Chondrocyte (in vitro differentiated cells): ENCODE measurements around the gene VWA2. TPM values are rescaled to one million over a fixed set of nuclear protein-coding genes. Genes with fewer than 3 reads are reported as not detected.

ENCODE experiments used
- DNase-seq: peaks from one replicate; pipeline ENCODE4 v3.0.0; 2021; ENCODE audit warnings: mixed read lengths, low spot score
- H3K27ac Mint-ChIP-seq: one replicate; pipeline ENCODE4 v1.8.0; 2021; ENCODE audit warnings: mild to moderate bottlenecking, moderate library complexity, mixed read lengths; ENCODE audit not compliant: unreplicated experiment
- H3K27me3 Mint-ChIP-seq: 2 replicates; pipeline ENCODE4 v1.8.0; 2021; ENCODE audit warnings: low read depth, mixed read lengths
- H3K36me3 Mint-ChIP-seq: 2 replicates; pipeline ENCODE4 v1.8.0; 2021; ENCODE audit warnings: low read depth, mixed read lengths
- H3K4me1 Mint-ChIP-seq: 2 replicates; pipeline ENCODE4 v1.8.0; 2021; ENCODE audit warnings: low read depth, mild to moderate bottlenecking, mixed read lengths
- H3K4me3 Mint-ChIP-seq: one replicate; pipeline ENCODE4 v1.8.0; 2021; ENCODE audit warnings: mild to moderate bottlenecking, moderate library complexity, mixed read lengths; ENCODE audit not compliant: unreplicated experiment
- H3K9me3 Mint-ChIP-seq: 2 replicates; pipeline ENCODE4 v1.8.0; 2021; ENCODE audit warnings: low read depth, mixed read lengths
- total RNA-seq: library from RNA; stranded (reverse); gene quantifications from 3 replicates; pipeline ENCODE4 v1.2.1, GENCODE V29; 2021
- TF ChIP-seq, protein P1 (sequence below): fragments of 200-600 bp; sonication (generic); IDR thresholded peaks from 2 replicates; pipeline ENCODE4 v1.5.0; 2021; ENCODE audit warnings: antibody characterized with exemption, mild to moderate bottlenecking, moderate library complexity

Gene VWA2
- total RNA-seq, 1 donor from 2014 or later: not detected

DNA sequence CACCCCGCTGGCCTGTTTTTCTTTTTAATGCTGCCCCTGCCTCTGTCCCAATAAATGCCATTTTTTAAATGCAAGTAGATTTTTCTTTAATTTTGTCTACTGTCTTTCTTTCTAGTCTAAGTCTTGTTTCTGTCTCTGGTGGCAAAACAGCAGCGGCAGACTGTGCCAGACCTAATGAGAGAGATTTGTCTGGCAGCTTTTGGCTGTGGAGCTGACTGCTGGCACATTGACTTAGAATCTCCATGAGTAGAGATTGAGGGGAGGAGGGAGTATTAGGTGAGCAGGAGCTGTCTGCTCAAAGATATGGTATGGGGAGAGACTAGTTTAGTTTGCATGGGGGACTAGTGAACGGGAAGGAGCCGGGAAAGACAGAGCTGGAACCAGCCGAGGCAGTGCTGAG lies 13.0 kb downstream of the VWA2 start:
- no peaks in the 10 kb centered on the region for H3K9me3 Mint-ChIP-seq
- H3K4me3 Mint-ChIP-seq: no peak overlapping the region
- DNase-seq: no peak
- TF ChIP-seq, protein P1, sequence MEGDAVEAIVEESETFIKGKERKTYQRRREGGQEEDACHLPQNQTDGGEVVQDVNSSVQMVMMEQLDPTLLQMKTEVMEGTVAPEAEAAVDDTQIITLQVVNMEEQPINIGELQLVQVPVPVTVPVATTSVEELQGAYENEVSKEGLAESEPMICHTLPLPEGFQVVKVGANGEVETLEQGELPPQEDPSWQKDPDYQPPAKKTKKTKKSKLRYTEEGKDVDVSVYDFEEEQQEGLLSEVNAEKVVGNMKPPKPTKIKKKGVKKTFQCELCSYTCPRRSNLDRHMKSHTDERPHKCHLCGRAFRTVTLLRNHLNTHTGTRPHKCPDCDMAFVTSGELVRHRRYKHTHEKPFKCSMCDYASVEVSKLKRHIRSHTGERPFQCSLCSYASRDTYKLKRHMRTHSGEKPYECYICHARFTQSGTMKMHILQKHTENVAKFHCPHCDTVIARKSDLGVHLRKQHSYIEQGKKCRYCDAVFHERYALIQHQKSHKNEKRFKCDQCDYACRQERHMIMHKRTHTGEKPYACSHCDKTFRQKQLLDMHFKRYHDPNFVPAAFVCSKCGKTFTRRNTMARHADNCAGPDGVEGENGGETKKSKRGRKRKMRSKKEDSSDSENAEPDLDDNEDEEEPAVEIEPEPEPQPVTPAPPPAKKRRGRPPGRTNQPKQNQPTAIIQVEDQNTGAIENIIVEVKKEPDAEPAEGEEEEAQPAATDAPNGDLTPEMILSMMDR: no peak
- peaks cover 1% of the 10 kb centered on the region for H3K36me3 Mint-ChIP-seq
- no peak overlapping the region for H3K27ac Mint-ChIP-seq
- no peaks in the 10 kb centered on the region for H3K4me1 Mint-ChIP-seq
- peaks cover 20% of the 10 kb centered on the region for H3K27me3 Mint-ChIP-seq

DNA sequence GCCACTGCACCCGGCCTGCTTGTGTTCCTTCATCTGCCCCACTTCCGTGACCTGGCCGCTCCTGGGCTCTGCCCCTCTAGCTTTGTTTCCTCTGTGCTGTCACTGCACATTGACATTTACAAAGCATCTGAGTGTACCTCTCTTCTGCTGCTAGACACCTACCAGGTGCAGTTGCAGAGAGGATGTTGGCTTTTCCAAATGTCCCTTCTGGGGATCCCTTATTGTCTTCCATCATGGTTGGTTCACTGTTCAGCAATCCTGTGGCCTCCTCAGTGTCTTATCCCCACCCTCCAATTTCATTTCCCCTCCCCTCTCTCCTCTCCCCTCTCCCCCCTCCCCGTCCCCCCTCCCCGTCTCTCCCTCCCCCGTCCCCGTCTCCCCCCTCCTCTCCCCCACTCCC lies 13.8 kb downstream of the VWA2 start:
- Mint-ChIP-seq H3K4me3 (no peak overlapping the region), H3K4me1 (no peaks in the 10 kb centered on the region), H3K27ac (no peak overlapping the region), H3K36me3 (peaks cover 1% of the 10 kb centered on the region), H3K27me3 (peaks cover 20% of the 10 kb centered on the region), H3K9me3 (no peaks in the 10 kb centered on the region)
- no peak for DNase-seq
- TF ChIP-seq, protein P1: no peak

DNA sequence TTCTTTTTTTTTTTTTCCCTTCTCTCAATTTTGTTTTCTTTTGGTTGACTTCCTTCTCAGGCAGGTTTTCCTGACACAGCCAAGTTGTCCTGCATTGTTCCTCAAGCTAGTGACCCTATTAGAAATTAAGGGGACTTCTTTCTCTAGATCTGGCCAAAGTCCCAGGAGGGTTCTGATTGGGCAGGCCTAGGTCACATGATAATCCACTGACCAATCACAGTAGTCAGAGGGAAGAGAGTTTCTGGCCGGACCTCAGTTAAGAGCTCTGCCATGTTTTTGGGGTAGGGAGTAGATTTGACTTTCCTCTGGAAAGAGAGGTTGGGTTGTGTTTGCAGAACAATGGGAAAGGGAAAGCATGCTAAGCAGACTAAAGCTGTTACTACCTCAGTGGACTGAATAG lies 16.2 kb downstream of the VWA2 start:
- H3K36me3 Mint-ChIP-seq: peaks cover 1% of the 10 kb centered on the region
- no peak overlapping the region for H3K4me3 Mint-ChIP-seq
- TF ChIP-seq, protein P1: no peak
- H3K27ac Mint-ChIP-seq: no peak overlapping the region
- no peak for DNase-seq
- H3K9me3 Mint-ChIP-seq: no peaks in the 10 kb centered on the region
- H3K27me3 Mint-ChIP-seq: peaks cover 8% of the 10 kb centered on the region
- H3K4me1 Mint-ChIP-seq: no peaks in the 10 kb centered on the region

DNA sequence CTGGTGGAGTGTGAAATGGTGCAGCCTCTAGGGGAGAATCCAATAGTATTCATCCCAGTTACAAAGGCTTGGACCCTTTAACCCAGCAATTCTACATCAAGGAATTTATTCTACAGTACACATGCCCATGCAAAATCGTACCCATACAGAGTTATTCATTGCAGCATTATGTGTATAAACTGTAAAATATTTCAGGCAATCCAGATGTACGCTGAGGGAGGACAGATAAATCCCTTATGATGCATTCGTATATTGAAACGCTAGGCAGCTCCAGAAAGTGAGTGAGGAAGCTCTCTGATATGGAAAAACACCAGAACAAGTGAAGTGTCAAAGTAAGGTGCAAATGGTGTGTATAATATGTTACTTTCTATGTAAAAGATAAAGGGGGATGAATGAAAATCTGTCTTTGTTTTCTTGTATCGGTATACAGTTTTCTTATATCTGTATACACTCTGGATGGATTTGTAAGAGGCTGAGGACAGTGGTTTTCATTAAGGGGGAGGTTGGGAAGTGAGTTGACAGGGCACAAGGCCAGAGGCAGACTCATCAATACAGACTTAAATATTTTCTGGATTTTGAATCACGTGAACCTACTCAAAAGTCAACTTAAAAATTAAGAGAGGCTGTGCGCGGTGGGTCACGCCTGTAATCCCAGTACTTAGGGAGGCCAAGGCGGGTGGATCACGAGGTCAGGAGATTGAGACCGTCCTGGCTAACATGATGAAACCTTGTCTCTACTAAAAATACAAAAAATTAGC lies 17.1 kb downstream of the VWA2 start:
- Mint-ChIP-seq H3K9me3 (no peaks in the 10 kb centered on the region), H3K27ac (no peak overlapping the region), H3K4me3 (no peak overlapping the region), H3K4me1 (peaks cover 3% of the 10 kb centered on the region), H3K36me3 (peaks cover 1% of the 10 kb centered on the region), H3K27me3 (peaks cover 8% of the 10 kb centered on the region)
- no peak for DNase-seq
- TF ChIP-seq, protein P1: no peak

DNA sequence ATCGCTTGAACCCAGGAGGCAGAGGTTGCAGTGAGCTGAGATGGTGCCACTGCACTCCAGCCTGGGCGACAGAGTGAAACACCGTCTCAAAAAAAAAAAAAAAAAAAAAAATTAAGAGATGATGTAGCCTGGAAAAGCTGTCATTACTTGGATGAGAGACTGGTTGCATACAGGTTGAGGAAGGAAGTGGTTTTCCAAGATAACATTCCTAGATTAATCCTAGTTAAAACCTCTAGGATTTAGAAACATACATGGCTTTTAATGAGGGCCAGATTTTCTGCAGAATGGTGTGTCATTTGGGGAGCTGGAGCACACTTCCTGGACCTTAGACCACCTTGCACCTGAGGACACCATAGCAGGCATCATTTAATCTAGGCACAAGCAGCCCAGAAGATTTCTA lies 17.8 kb downstream of the VWA2 start:
- H3K36me3 Mint-ChIP-seq: peaks cover 1% of the 10 kb centered on the region
- H3K9me3 Mint-ChIP-seq: no peaks in the 10 kb centered on the region
- no peak for DNase-seq
- peaks cover 4% of the 10 kb centered on the region for H3K4me1 Mint-ChIP-seq
- H3K27ac Mint-ChIP-seq: no peak overlapping the region
- H3K4me3 Mint-ChIP-seq: no peak overlapping the region
- TF ChIP-seq, protein P1: no peak
- H3K27me3 Mint-ChIP-seq: peaks cover 7% of the 10 kb centered on the region
